Measurements from ENCODE around the gene EEF1G. TPM values are rescaled to one million over a fixed set of nuclear protein-coding genes. Genes with fewer than 3 reads are reported as not detected.

EEF1G gene
- total RNA-seq, 4 donors from 2014 or later: 1,334 to 1,814 (median 1,607) TPM

DNA sequence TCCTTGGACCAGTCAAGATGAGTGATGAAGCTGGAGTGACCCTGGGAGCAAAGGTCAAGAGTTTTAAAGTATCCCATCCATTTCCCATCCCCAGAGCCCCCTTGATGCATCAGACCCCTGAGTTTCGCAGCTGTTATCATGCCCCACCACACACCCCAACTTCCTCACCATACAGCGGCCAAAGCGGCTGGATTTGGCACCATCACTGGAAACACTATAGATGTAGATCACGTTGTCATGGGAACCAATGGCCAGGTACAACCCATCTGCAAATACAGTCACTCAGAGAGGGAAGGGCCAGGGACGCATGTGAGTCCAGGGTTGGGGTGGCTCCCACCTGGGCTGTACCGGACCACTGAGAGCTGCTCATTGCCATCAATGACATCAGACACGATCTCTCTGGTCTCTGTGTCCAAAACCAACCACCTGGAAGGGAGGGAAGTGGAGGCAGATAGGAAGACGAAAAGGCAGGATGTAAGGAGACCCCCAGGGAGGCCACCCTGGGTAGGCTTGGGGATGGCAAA is 30.1 kb upstream of the EEF1G start:
- Histone ChIP-seq H3K4me3 (replicated peaks in 1 of 3) (no peak overlapping the region), H3K4me1 (peaks cover 19% of the 10 kb centered on the region in 2 donors), H3K27ac (no peak overlapping the region), H3K9me3 (no peaks in the 10 kb centered on the region), H3K27me3 (no peaks in the 10 kb centered on the region), H3K36me3 (peaks cover 0 to 9% of the 10 kb centered on the region in 2 donors)
- no peak for DNase-seq
- intact Hi-C loops (cut with DNase I): no loop called here
- no peak for TF ChIP-seq POLR2A (IDR thresholded peaks at IDR 0.05)
- TF ChIP-seq, protein P1, sequence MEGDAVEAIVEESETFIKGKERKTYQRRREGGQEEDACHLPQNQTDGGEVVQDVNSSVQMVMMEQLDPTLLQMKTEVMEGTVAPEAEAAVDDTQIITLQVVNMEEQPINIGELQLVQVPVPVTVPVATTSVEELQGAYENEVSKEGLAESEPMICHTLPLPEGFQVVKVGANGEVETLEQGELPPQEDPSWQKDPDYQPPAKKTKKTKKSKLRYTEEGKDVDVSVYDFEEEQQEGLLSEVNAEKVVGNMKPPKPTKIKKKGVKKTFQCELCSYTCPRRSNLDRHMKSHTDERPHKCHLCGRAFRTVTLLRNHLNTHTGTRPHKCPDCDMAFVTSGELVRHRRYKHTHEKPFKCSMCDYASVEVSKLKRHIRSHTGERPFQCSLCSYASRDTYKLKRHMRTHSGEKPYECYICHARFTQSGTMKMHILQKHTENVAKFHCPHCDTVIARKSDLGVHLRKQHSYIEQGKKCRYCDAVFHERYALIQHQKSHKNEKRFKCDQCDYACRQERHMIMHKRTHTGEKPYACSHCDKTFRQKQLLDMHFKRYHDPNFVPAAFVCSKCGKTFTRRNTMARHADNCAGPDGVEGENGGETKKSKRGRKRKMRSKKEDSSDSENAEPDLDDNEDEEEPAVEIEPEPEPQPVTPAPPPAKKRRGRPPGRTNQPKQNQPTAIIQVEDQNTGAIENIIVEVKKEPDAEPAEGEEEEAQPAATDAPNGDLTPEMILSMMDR (IDR thresholded peaks at IDR 0.05): no peak
- WGBS, 2 donors: 87 to 91% methylated on average over 8 of the region's 8 CpGs

GRCh38 chr11:62603072-62603408 is 29.3 kb upstream of the EEF1G start:
- Histone ChIP-seq H3K4me3 (replicated peaks in 1 of 3) (peak overlapping the region in 1 of 3 donors; percentile 86), H3K27me3 (no peaks in the 10 kb centered on the region), H3K36me3 (peaks cover 5 to 10% of the 10 kb centered on the region in 2 donors), H3K4me1 (peaks cover 19 to 21% of the 10 kb centered on the region in 2 donors), H3K27ac (peak overlapping the region in 2 of 3 donors; percentile 82 to 95), H3K9me3 (no peaks in the 10 kb centered on the region)
- no peak for TF ChIP-seq POLR2A (IDR thresholded peaks at IDR 0.05)
- TF ChIP-seq, protein P1 (IDR thresholded peaks at IDR 0.05): no peak
- DNase-seq: no peak
- WGBS, 2 donors: 55 to 67% methylated on average over 12 to 13 of the region's 13 CpGs
- intact Hi-C loops (cut with DNase I): no loop called here

- H3K27ac ChIP-seq: peak overlapping the region; percentile 4 to 95 (median 82)
- no peaks in the 10 kb centered on the region for H3K9me3 ChIP-seq
- peak overlapping the region; percentile 12 to 86 (median 37) for H3K4me3 ChIP-seq (replicated peaks in 1 of 3)
- TF ChIP-seq, protein P1 (IDR thresholded peaks at IDR 0.05): peak in 2 of 6 experiments; percentile 19 to 28
- TF ChIP-seq POLR2A (IDR thresholded peaks at IDR 0.05): no peak
- intact Hi-C loops (cut with DNase I): no loop called here
- DNase-seq: peak; percentile 66 to 78
- H3K4me1 ChIP-seq: peaks cover 19 to 21% of the 10 kb centered on the region in 2 donors
- H3K36me3 ChIP-seq: peaks cover 11 to 16% of the 10 kb centered on the region in 2 donors
- H3K27me3 ChIP-seq: no peaks in the 10 kb centered on the region
- 2 to 3% methylated on average over 6 to 15 of the region's 96 CpGs for WGBS, 2 donors
Measured at GRCh38 chr11:62602141-62603071, 28.7 kb upstream of the EEF1G start.

- 1 to 4% methylated on average over 10 to 22 of the region's 83 CpGs for WGBS, 2 donors
- Histone ChIP-seq H3K27me3 (no peaks in the 10 kb centered on the region), H3K4me1 (peaks cover 19 to 21% of the 10 kb centered on the region in 2 donors), H3K9me3 (no peaks in the 10 kb centered on the region), H3K4me3 (replicated peaks in 1 of 3) (peak within 1 kb of the TSS; percentile 86 to 96 (median 87)), H3K27ac (peak within 1 kb of the TSS; percentile 82 to 95 (median 86)), H3K36me3 (peaks cover 17 to 25% of the 10 kb centered on the region in 2 donors)
- intact Hi-C loops (cut with DNase I): no loop called here
- peak; percentile 99 for DNase-seq
- peak in 1 of 2 donors; percentile 62 for TF ChIP-seq POLR2A (IDR thresholded peaks at IDR 0.05)
- TF ChIP-seq, protein P1 (IDR thresholded peaks at IDR 0.05): no peak
Measured at GRCh38 chr11:62601372-62602140, 27.9 kb upstream of the EEF1G start, which contains the start of gene MTA2. MTA2 (minus strand) TSS chr11:62601865; CDS start chr11:62601450, 415 bp downstream.
